ENCODE results near the gene TMEM138.

TMEM138 gene

GRCh38 chr11:61331651-61332050 is 30.5 kb upstream of the TMEM138 start:
- peak overlapping the region; percentile 92 for H3K4me3 ChIP-seq (replicated peaks; ENCODE audit: low read depth, low read length)
- DNase-seq (ENCODE audit: low read depth) = no peak
- TF ChIP-seq CTCF (IDR thresholded peaks at IDR 0.05; ENCODE audit: low read length, missing control alignments) = no peak

GRCh38 chr11:61332281-61332796 is 29.8 kb upstream of the TMEM138 start:
- H3K4me3 ChIP-seq (replicated peaks; ENCODE audit: low read depth, low read length) = peak overlapping the region; percentile 92
- no peak for TF ChIP-seq CTCF (IDR thresholded peaks at IDR 0.05; ENCODE audit: low read length, missing control alignments)
- peak; percentile 24 for DNase-seq (ENCODE audit: low read depth)

- H3K4me3 ChIP-seq (replicated peaks; ENCODE audit: low read depth, low read length) = peak within 1 kb of the TSS; percentile 92
These were observed 29.2 kb upstream of the TMEM138 start, which contains the start of the genes DDB1 and TKFC for GRCh38 chr11:61332797-61333549. Gene DDB1 (minus strand): TSS chr11:61333105. CDS start chr11:61332968, 137 bp downstream. Gene TKFC (plus strand): TSS chr11:61333228. CDS start chr11:61334729, 1,501 bp downstream.

GRCh38 chr11:61333550-61334433 is 28.4 kb upstream of the TMEM138 start:
- DNase-seq (ENCODE audit: low read depth) = no peak
- TF ChIP-seq CTCF (IDR thresholded peaks at IDR 0.05; ENCODE audit: low read length, missing control alignments) = no peak
- H3K4me3 ChIP-seq (replicated peaks; ENCODE audit: low read depth, low read length) = peak overlapping the region; percentile 92

More at GRCh38 chr11:61332797-61333549, 29.2 kb upstream of the TMEM138 start, which contains the start of the genes DDB1 and TKFC:
- TF ChIP-seq CTCF (IDR thresholded peaks at IDR 0.05; ENCODE audit: low read length, missing control alignments) = no peak
- peak; percentile 90 for DNase-seq (ENCODE audit: low read depth)

- peak; percentile 36 for DNase-seq (ENCODE audit: low read depth)
- no peak for TF ChIP-seq CTCF (IDR thresholded peaks at IDR 0.05; ENCODE audit: low read length, missing control alignments)
- no peak overlapping the region for H3K4me3 ChIP-seq (replicated peaks; ENCODE audit: low read depth, low read length)
These were observed 27.5 kb upstream of the TMEM138 start for GRCh38 chr11:61334434-61335354.

GRCh38 chr11:61335355-61335710 is 26.8 kb upstream of the TMEM138 start:
- no peak for DNase-seq (ENCODE audit: low read depth)
- no peak for TF ChIP-seq CTCF (IDR thresholded peaks at IDR 0.05; ENCODE audit: low read length, missing control alignments)
- H3K4me3 ChIP-seq (replicated peaks; ENCODE audit: low read depth, low read length) = no peak overlapping the region
